Epithelial cell of esophagus (primary cell): ENCODE results near the gene ANKRD62.
"Not testable (repeated sequence)": the region's sequence is repeated elsewhere in the genome, so short reads cannot be mapped to it uniquely, and the experiment has no call there.

Experiments used
- DNase-seq: peaks from one replicate; pipeline ENCODE4 v3.0.0; 2010; ENCODE audit warnings: low read depth
- H3K4me3 ChIP-seq: 2 replicates; pipeline ENCODE4 v1.5.1; 2011; ENCODE audit warnings: mild to moderate bottlenecking, low read length, control low read depth
- TF ChIP-seq, protein P1 (sequence below): IDR thresholded peaks from 2 replicates; pipeline ENCODE4 v1.5.1; 2011; ENCODE audit warnings: low read depth, mild to moderate bottlenecking, low read length, control low read depth, inconsistent platforms; ENCODE audit not compliant: insufficient read depth; ENCODE audit errors: missing control alignments

The ANKRD62 gene

DNA sequence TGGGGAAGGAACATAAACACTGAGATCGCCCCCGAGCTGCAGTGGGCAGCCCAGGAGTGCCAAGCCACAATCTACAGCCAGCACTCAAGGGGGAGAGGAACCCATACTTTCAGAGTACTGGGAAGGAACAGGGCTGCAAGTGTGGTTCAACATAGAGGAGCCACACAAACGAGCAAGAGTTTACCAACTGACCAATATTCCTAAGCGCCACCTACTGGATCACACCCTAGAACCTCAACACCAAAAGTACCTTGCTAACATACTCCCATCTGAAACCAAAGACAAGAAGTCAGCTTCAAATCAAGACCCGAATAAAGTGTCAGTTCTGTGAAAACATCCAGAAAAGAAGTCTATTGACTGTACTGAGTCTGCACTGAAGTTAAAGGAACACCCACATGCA is 55.8 kb downstream of the ANKRD62 start:
- not testable (repeated sequence) for DNase-seq, H3K4me3 ChIP-seq

DNA sequence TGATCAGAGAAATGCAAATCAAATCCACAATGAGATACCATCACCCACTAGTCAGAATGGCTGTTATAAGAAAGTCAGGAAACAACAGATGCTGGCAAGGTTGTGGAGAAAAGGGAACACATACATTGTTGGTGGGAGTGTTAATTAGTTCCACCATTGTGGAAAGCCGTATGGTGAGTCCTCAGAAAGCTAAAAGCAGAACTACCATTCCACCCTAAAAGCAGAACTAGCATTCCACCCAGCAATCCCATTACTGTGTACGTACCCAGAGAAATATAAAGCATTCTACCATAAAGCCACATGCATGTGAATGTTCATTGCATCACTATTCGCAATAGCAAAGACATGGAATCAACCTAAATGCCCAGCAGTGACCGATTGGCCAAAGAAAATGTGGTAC is 60.7 kb downstream of the ANKRD62 start:
- TF ChIP-seq, protein P1, sequence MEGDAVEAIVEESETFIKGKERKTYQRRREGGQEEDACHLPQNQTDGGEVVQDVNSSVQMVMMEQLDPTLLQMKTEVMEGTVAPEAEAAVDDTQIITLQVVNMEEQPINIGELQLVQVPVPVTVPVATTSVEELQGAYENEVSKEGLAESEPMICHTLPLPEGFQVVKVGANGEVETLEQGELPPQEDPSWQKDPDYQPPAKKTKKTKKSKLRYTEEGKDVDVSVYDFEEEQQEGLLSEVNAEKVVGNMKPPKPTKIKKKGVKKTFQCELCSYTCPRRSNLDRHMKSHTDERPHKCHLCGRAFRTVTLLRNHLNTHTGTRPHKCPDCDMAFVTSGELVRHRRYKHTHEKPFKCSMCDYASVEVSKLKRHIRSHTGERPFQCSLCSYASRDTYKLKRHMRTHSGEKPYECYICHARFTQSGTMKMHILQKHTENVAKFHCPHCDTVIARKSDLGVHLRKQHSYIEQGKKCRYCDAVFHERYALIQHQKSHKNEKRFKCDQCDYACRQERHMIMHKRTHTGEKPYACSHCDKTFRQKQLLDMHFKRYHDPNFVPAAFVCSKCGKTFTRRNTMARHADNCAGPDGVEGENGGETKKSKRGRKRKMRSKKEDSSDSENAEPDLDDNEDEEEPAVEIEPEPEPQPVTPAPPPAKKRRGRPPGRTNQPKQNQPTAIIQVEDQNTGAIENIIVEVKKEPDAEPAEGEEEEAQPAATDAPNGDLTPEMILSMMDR: no peak

DNA sequence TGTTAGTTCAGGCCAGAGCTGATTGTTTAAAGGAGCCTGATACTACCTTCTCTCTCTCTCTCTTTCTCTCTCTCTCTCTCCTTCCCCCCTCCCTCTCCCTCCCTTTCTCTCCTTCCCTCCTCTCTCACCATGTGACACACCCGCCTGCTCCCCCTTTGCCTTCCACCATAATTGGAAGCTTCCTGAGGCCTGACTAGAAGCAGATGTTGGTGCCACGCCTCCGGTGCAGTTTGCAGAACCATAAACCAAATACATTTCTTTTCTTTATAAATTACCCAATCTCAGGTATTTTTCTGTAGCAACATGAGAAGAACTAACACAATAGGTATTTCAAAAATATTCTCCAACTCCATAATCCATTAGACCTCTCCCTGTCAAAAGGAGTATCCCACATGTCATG is 62.4 kb downstream of the ANKRD62 start:
- DNase-seq: no peak
- no peak overlapping the region for H3K4me3 ChIP-seq
- TF ChIP-seq, protein P1: no peak

More for the DNA sequence above, 60.7 kb downstream of the ANKRD62 start:
- DNase-seq: no peak
- no peak overlapping the region for H3K4me3 ChIP-seq

DNA sequence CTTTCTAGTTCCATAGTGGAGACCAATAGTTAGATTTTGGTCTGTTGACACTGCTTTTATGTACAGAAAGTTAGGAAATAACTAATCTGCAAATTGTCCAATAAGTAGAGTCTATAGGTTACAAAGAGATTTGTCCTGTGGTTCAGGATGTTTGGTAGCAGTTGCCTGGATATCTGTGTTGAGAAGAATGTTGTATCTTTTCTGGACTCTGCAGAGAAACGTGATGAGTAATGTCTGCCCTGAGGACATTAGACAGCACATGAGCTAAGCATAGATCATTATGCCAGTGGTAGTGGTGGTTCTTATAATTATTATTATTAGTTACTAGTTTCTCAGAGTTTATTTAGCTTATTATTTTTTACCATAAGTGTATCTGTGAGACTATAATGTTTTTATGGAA is 65.8 kb downstream of the ANKRD62 start:
- H3K4me3 ChIP-seq: no peak overlapping the region
- TF ChIP-seq, protein P1: no peak
- peak; percentile 88 for DNase-seq

DNA sequence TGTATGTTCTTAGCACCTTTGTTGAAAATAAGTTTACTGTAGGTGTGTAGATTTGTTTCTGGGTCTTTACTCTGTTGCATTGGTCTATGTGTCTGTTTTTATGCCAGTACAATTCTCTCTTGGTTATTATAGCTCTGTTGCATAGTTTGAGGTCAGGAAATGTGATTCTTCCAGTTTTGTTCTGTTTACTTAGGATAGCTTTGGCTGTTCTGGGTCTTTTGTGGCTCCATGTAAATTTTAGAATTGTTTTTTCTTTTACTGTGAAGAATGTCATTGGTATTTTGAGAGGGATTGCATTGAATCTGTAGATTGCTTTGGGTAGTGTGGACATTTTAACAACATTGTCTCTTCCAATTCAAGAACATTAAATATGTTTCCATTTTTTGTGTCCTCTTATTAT is 69.1 kb downstream of the ANKRD62 start:
- no peak overlapping the region for H3K4me3 ChIP-seq
- TF ChIP-seq, protein P1: no peak
- no peak for DNase-seq

DNA sequence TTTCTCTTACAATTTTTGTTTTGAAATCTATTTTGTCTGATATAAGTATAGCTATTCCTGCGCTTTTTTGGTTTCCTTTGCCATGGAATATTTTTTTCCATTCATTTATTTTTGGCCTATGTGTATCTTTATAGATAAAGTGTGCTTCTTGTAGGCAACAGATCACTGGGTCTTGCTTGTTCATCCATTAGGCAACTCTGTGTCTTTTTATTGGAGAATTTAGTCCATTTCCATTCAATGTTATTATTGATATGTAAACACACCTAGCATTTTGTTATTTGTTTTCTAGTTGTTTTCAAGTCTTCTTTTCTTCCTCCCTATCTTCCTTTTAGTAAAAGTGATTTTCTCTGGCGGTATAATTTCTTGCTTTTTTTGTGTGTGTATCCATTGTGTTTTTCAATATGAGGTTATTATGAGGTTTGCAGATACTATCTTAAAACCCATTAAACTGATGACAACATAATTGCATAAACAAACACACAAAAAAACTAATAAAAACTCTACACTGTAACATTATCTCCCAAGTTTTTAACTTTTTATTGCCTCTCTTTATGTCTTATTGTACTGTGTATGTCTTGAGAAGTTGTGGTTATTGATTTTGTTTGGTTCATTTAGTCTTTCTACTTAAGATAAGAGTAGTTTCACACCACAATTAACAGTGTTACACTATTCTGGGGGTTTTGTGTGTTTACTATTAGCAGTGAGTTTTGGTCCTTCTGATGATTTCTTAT is 71.6 kb downstream of the ANKRD62 start:
- H3K4me3 ChIP-seq: no peak overlapping the region

More for the DNA sequence above, 71.6 kb downstream of the ANKRD62 start:
- DNase-seq: no peak
- TF ChIP-seq, protein P1: no peak
